Left ventricle myocardium superior (tissue), 1 donor: ENCODE results near the gene RAB17. TPM values are rescaled to one million over a fixed set of nuclear protein-coding genes. Genes with fewer than 3 reads are reported as not detected.
A peak's percentile ranks its signal among the peaks of the same experiment; 100 is the strongest.

ENCODE experiments used
- ATAC-seq: fragments of 200-7000 bp; cut with Tn5 transposase; one replicate; pipeline ENCODE4 v1.9.1; 2020; ENCODE audit warnings: mild to moderate bottlenecking, moderate library complexity
- DNase-seq: peaks from one replicate; pipeline ENCODE4 v3.0.0-alpha.2; 2020
- intact Hi-C: fragments of 100-400 bp; cut with micrococcal nuclease; formaldehyde crosslinking; loops from one replicate; pipeline ENCODE4 v1.11.0; 2022
- total RNA-seq: library from RNA; stranded (reverse); fragmentation: NEBNext Ultra II Directional; extraction: Animal tissue kit (Norgen Biotek cat#: 25700); gene quantifications from one replicate; pipeline ENCODE4 v1.2.1, GENCODE V29; 2021
- donor health status: DM: no; HTN: yes; CAD: no; lungs with severe emphysema.

The RAB17 gene
- total RNA-seq, 1 donor from 2014 or later, result 3.2 TPM

- intact Hi-C loops, result loop anchor here (10.0 kb wide), 1 partner anchor 435 kb away; no protein-coding TSS in a partner anchor
Observed at GRCh38 chr2:237549643-237550415, 40.7 kb downstream of the RAB17 start.

DNA sequence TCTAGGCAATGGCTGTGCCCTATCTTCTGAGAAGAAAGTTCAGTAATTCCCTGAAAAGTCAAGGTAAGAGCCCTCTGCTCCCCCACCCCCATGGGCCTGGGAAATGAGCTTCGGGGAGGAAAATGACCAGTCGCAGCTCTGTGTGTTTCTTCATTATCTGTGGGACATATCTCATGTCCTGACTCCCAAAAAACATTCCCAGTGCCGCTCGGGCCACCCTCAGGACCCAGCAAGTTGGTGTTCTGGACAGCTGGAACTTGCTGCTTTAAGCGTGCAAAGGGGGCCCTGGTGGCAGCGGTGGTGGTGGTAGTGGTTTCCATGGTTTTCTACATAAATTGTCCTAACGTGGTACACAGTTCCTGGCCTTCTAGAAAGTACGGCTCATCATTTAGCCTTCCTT, 41.3 kb downstream of the RAB17 start:
- ATAC-seq (no peak), DNase-seq (no peak)
- intact Hi-C loops, result no loop called here

More at GRCh38 chr2:237549643-237550415, 40.7 kb downstream of the RAB17 start:
- DNase-seq, result no peak
- no peak for ATAC-seq

DNA sequence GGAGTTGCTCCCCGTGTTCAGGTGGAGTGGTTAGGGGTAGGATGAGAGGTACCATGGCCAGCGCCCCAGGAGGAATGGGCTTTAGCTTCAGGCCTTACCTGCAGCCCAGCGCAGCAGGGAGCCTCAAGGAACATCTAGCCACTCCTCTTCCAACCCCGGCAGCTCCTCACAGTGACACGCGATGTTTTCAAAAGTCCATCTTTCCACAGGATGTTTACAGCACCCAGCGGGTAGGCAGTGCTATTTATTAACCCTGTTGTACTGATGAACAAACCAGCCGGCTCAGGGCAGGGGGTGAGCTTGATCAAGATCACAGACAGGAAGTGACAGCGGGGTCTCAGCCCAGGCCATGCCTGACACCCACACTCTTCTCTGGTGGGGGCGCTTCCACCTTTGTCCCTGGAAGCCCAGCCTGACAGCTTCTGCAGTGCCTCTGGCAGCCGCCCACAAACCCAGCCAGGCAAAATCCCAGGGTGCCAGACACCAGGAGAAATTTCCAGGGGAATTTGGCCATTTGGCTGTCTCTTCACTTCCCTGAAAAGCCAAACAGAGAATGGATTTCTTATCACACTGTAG, 42.6 kb downstream of the RAB17 start:
- DNase-seq, result no peak
- no peak for ATAC-seq
- intact Hi-C loops, result no loop called here

DNA sequence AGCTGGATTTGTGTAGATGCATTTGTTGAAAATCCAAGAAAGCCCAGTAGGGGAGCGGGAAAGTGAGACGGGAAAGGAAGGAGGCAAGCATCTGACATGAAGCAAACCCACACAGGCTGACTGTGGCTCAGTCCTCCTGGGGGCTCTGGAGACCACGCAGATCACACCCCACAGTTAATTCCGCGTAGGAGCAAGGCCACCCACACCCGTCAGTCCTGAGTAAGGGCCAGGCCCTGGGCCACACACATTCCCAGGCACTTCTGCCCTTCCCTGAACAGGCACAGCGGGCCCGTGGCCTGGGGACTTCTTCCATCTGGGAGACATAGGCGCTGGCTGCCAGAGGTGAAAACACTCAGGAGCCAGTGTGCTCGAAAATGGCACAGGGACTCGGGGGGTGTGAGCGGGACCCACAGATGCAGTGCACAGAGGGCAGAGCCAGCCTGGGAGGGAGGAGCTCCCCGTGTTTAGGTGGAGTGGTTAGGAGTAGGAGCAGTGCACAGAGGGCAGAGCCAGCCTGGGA, 43.6 kb downstream of the RAB17 start:
- ATAC-seq, result no peak
- no peak for DNase-seq
- intact Hi-C loops, result no loop called here

DNA sequence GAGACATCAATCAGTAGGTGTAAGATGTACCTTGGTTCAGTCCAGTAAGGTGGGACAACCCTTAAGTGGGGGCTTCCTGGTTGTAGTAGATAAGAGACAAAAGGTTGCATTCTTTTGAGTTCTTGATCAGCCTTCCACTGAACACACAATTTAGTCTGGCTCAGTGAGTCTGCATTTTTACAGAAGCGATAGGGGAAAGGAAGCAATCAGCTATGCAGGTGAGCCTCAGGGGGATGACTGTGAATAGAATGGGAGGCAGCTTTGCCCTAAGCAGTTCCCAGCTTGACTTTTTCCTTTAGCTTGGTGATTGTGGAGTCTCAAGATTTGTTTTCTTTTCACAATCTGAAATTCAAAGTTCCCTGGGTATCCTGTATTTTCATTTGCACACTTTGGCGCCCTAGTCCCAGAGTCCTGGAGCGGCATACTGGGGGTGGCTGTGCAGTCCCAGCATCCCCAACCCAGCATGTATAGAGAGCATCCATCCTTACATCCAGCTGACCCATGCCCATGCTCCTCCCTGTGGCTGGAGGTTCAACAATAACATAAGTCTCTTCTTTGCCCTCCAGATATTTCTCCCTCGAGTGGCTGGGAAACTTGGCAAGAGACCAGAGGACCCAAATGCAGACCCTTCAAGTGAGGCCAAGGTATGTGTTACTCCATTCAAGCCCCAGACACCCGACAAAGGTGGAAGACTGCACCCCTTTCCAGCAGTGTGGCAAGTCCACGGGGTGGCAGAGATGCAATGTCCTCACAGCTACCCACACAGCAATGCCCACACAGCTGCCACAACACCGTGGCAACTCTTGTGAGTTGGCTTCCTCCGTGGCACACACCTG, 44.3 kb downstream of the RAB17 start:
- intact Hi-C loops, result no loop called here
- ATAC-seq (no peak), DNase-seq (no peak)

DNA sequence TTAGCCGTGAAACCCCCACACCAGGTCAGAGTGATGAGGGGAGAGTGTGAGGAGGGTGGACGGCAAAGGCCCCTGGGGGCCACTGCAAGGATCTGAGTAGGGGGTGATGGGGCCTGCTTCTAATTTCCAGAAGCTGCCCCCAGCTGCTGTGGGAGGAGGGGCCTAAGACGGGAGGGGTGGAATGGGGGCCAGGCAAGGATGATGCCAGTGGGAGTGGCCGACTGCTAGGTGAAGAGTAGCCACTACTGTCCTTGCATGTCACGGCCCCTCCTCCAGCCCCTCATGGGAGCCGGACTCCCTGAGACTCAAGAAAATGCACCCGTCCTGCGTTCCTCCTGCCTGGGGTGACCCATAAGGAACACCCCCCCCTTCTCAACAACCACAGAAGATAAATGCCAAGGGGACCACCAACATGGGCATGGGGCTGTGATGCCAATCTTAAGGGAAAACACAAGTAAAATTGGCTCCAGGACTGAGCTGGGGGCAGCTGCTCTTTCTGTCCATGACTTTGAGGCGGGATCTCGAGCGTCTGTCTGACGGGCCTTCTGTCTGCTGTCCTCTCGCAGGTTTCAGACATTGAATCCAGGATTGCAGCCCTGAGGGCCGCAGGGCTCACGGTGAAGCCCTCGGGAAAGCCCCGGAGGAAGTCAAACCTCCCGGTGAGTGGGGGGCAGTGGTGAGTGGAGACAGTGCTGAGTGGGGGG, 48.4 kb downstream of the RAB17 start:
- no peak for ATAC-seq
- intact Hi-C loops, result no loop called here

DNA sequence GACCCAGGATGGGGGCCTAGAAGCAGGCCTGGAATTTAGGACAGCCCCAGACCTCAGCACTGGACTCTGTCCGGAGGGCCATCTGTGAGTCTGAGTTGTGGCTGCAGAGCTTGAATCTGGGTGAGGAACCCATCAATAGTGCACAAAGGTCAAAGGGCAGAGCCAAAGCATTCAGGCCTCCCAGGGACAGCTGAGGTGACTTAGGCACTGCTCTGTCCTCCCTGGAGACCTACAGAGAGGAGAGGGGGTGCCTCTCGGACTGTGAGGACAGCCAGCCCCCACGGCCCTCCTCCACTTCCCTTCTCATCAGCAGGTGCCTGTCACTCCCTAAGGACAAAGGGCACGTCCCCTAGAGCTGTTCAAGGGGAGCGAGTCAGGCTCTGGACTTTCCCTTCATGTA, 49.3 kb downstream of the RAB17 start:
- peak; percentile 4 for ATAC-seq
- DNase-seq, result no peak
- intact Hi-C loops, result no loop called here

More for the DNA sequence above, 48.4 kb downstream of the RAB17 start:
- DNase-seq, result no peak

GRCh38 chr2:237540823-237541222, 49.7 kb downstream of the RAB17 start:
- intact Hi-C loops, result no loop called here
- ATAC-seq (peak; percentile 93), DNase-seq (peak; percentile 80)

GRCh38 chr2:237540223-237540775, 50.2 kb downstream of the RAB17 start:
- DNase-seq (no peak), ATAC-seq (peak; percentile 39)
- intact Hi-C loops, result no loop called here

- DNase-seq, result no peak
- ATAC-seq, result peak; percentile 69
- intact Hi-C loops, result no loop called here
Observed at GRCh38 chr2:237539681-237540080, 50.9 kb downstream of the RAB17 start.

DNA sequence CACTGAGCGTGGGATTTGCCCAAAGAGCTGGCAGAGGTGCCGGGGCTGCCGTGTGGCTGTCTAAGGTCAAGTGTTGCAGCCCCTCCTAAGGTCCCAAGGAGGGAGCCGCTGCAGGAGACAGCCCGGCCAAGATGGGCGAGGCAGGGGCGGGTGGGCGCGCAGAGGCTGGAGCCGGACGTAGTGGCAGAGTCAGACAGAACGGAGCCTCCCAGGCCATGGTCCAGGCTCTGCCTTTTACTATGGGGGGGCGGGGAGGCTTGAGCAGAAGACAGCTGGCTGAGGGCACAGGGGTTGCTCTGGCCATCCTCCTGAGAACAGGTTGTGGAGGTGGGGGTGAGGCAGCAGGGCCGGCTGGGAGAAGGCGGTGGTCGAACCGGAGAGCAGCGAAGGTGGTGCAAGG, 51.6 kb downstream of the RAB17 start:
- DNase-seq (no peak), ATAC-seq (no peak)
- intact Hi-C loops, result no loop called here

DNA sequence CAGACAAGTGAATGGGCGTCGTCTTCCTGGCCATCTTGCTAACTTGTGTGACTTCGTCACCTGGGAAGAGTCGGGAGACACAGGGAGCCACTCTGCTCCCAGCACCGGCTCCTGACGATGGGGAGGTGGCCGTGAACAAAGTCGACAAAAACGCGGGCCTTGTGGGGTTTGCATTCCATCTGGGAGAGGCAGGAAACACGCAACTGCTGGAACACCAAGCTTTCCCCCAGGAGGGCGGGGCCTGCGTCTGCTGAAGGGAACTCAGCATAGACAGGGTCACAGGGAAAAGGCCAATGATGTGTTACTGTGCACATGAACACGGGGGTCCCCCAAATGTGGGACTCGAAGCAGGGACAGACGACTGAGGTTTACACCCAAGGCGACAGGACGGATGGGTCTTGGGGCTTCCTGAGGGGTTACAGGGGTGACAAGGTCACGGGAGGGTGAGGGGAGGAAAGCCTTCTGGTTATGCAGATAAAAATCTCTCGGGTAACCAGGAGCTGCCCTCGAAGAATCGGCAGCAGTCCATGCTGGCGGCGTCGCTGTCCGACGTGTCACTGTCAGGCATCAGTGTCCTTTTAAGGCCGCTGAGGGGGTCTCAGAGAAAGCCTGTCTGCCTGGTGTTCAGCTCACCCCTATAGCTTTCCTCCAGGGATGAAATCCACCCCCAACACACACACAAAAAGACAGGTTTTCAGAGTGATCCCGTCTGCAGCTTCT, 52.4 kb downstream of the RAB17 start:
- DNase-seq, result no peak

DNA sequence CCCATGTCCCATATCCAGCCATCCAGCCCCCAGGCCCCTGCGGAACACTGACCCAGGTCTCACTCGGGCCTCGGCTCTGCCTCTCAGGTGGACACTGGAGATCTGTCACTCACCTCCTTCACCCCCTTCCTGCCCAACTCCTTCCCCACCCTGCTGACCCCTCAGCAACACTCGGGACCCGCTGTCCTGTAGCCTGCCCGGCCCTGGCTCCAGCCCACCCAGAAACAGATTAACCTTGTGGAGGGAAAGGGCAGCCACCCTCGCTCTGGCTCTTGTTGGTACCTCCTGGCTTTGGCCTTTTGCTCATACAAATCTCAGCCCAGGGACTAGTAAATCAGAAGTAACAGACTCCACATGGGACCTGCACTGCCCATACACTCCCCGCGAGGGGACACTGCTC, 53.9 kb downstream of the RAB17 start:
- intact Hi-C loops, result no loop called here
- no peak for ATAC-seq

More for the DNA sequence above, 52.4 kb downstream of the RAB17 start:
- intact Hi-C loops, result no loop called here
- no peak for ATAC-seq

DNA sequence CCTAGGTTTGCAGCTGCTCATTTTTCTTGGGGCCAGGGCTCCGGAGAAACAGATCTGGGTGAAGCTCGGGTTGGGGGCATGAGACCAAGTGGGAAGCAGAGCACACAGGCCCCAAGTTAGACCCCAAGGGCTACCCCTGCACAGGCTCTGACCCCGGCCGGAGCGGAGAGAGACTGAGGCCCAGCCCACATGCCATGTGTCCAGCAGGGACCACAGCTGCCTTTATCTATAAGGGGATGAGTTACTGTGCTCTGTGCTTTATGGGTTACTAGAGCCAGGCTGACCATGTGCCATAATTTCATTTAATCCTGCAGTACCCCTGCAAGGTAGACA, 54.5 kb downstream of the RAB17 start:
- intact Hi-C loops, result no loop called here
- ATAC-seq, result no peak
- no peak for DNase-seq

More for the DNA sequence above, 53.9 kb downstream of the RAB17 start:
- no peak for DNase-seq

- DNase-seq, result no peak
- intact Hi-C loops, result no loop called here
- no peak for ATAC-seq
Observed at GRCh38 chr2:237535385-237536082, 55.0 kb downstream of the RAB17 start.

DNA sequence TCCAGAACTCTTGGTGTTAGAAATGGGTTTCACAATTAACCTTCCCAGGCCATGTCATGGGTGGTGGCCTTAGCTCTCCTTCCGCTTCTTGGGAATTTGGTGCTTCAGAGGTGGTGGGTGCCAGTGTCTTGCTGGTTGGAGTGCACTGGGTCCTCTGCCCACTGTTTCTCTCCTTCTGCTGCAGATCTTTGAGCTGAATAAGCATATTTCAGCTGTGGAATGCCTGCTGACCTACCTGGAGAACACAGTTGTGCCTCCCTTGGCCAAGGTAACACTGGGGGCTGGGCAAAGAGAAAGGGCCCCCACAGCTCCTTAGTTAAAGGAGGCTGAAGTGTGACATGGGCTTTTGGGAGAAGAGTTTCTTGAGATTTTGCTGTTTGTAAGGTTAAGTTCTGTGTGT, 56.2 kb downstream of the RAB17 start:
- no peak for DNase-seq
- intact Hi-C loops, result no loop called here
- no peak for ATAC-seq

DNA sequence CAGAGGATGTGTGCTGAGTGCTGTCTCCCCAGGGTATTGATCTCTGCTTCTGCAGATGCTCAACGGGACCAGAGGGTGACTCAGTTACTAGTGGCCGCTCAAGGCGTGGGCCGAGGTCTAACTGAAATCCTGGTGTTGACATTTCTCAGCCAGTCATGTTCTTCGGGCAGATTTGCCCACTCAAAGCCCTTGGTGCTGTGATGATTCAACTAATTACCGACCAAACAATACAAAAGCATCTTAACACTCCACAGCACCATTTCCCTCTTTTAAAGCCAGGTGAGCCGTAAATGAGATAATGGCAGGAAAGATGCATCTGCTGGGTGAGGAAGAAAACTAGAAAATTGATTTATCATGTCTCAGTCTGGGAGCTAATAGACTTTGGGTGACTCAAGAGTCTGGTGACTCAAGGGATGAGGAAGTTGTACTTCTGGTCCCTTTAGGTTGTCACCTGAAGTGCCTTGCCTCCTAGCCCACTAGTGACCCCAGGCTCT, 56.8 kb downstream of the RAB17 start:
- no peak for DNase-seq
- no peak for ATAC-seq
- intact Hi-C loops, result no loop called here

DNA sequence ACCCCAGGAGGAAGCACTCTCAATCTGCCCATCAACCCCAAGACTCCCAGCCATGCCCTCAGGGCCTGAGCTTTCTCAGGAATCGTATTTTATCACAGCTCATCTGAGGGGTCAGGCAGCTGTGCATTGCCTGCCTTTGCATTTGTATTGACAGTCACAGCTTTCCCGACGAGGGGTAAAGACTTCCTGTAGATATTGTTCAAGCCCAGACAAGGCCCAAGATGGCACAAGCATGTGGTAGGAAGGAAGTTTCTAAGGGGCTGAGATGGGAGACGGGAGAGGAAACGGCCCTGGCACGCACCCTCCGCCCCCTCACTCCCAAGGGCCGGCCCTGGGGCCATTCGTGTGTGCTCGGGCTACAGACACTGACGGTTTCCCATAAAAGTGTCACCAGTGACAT, 58.4 kb downstream of the RAB17 start:
- DNase-seq (no peak), ATAC-seq (no peak)
- intact Hi-C loops, result no loop called here
